Endothelial cell of umbilical vein (primary cell): ENCODE results near the gene PGAM5. TPM values are rescaled to one million over a fixed set of nuclear protein-coding genes. Genes with fewer than 3 reads are reported as not detected.
A peak's percentile ranks its signal among the peaks of the same experiment; 100 is the strongest.

ENCODE experiments used
- BruUV-seq: library from RNA; stranded (reverse); fragments of 400-500 nt; replicated peaks from 2 replicates; lab custom pipeline; 2021; lab: Mats Ljungman, UMichigan
- CTCF ChIA-PET: fragments of 300-600, 350-600 bp; sonication (Branson Sonifier 250); formaldehyde crosslinking; loops from one replicate; lab custom pipeline; 2021; ENCODE audit warnings: antibody characterized with exemption, inconsistent platforms; lab: Charles Lee
- POLR2A ChIA-PET: fragments of 300-600, 350-600 bp; sonication (Branson Sonifier 250); formaldehyde crosslinking; loops from one replicate; lab custom pipeline; 2021; ENCODE audit warnings: antibody characterized with exemption, inconsistent platforms; lab: Charles Lee
- DNase-seq: peaks from one replicate; pipeline ENCODE4 v3.0.0-alpha.2; 2011; ENCODE audit warnings: low read depth, low spot score
- FAIRE-seq: peaks from 2 replicates; lab custom pipeline; 2011; peaks lifted over from hg19 to GRCh38; lab: Jason Lieb, UNC
- H2AFZ ChIP-seq: 2 replicates; pipeline ENCODE4 v1.6.0; 2012; ENCODE audit warnings: low read depth, low read length, control low read depth, inconsistent platforms
- H3K27ac ChIP-seq: 2 replicates; pipeline ENCODE4 v1.5.1; 2011; ENCODE audit warnings: low read depth, mild to moderate bottlenecking, control low read depth, low read length, moderate library complexity; ENCODE audit not compliant: insufficient read depth
- H3K27me3 ChIP-seq, 2 experiments: 2 replicates each; pipeline versions ENCODE4 v1.6.0 to v1.6.1; 2011; ENCODE audit warnings: low read length in 2 of 2, mixed read lengths in 1 of 2; ENCODE audit not compliant: control insufficient read depth in 2 of 2, insufficient read depth in 2 of 2
- H3K36me3 ChIP-seq, 2 experiments: 2 replicates in 1 of 2; 3 replicates in 1 of 2; pipeline ENCODE4 v1.5.1; 2011; ENCODE audit warnings: low read length in 2 of 2, mild to moderate bottlenecking in 1 of 2, moderate library complexity in 1 of 2; ENCODE audit not compliant: control insufficient read depth in 2 of 2, insufficient read depth in 2 of 2; ENCODE audit errors: extremely low read depth in 1 of 2
- H3K4me1 ChIP-seq: 3 replicates; pipeline ENCODE4 v1.5.1; 2011; ENCODE audit warnings: mild to moderate bottlenecking, low read length; ENCODE audit not compliant: control insufficient read depth, insufficient read depth; ENCODE audit errors: extremely low read depth
- H3K4me2 ChIP-seq: 2 replicates; pipeline ENCODE4 v1.6.1; 2011; ENCODE audit warnings: low read length, control low read depth, mixed read lengths; ENCODE audit not compliant: insufficient read depth
- H3K4me3 ChIP-seq, 3 experiments: fragments of 200-600 bp in 1 of 3; sonication (generic), shearing (Covaris generic) in 1 of 3; replicated peaks in 1 of 3; 2 replicates each; pipeline ENCODE4 v1.5.1; 2011 to 2016; ENCODE audit warnings: control low read depth in 3 of 3, low read length in 3 of 3, mild to moderate bottlenecking in 2 of 3, inconsistent platforms in 1 of 3, low read depth in 1 of 3, moderate library complexity in 1 of 3; ENCODE audit not compliant: insufficient read depth in 1 of 3
- H3K79me2 ChIP-seq: 2 replicates; pipeline ENCODE4 v1.6.0; 2012; ENCODE audit warnings: low read length, inconsistent platforms; ENCODE audit not compliant: control insufficient read depth, insufficient read depth
- H3K9ac ChIP-seq: replicated peaks from 2 replicates; pipeline ENCODE3; 2011; ENCODE audit warnings: low read length, control low read depth; ENCODE audit not compliant: insufficient read depth; ENCODE audit errors: extremely low read depth
- H3K9me1 ChIP-seq: replicated peaks from 3 replicates; pipeline ENCODE4 v1.6.0; 2011; ENCODE audit warnings: mild to moderate bottlenecking, low read length; ENCODE audit not compliant: control insufficient read depth, insufficient read depth; ENCODE audit errors: extremely low read depth
- H3K9me3 ChIP-seq: replicated peaks from 2 replicates; pipeline ENCODE4 v1.5.1; 2012; ENCODE audit warnings: low read length, inconsistent platforms; ENCODE audit not compliant: control insufficient read depth, insufficient read depth
- H4K20me1 ChIP-seq: replicated peaks from 2 replicates; pipeline ENCODE3; 2011; ENCODE audit warnings: mild to moderate bottlenecking, low read length; ENCODE audit not compliant: control insufficient read depth, insufficient read depth; ENCODE audit errors: extremely low read depth
- CTCF ChIP-seq, 2 donors: IDR thresholded peaks; 1 replicate in 1 of 2; 2 replicates in 1 of 2; pipeline ENCODE4 v1.5.1; 2011; ENCODE audit warnings: low read length in 2 of 2, mild to moderate bottlenecking in 2 of 2, moderate library complexity in 2 of 2, control low read depth in 1 of 2, inconsistent platforms in 1 of 2, low read depth in 1 of 2; ENCODE audit not compliant: insufficient read depth in 1 of 2; ENCODE audit errors: extremely low read depth in 1 of 2
- EZH2 ChIP-seq: IDR thresholded peaks from 2 replicates; pipeline ENCODE4 v1.6.1; 2012; ENCODE audit warnings: borderline replicate concordance, low read depth, mild to moderate bottlenecking, moderate library complexity, low read length, inconsistent platforms; ENCODE audit not compliant: severe bottlenecking
- FOS ChIP-seq: IDR thresholded peaks from 2 replicates; pipeline ENCODE4 v1.6.1; 2011; ENCODE audit warnings: mild to moderate bottlenecking, low read length, moderate library complexity, borderline replicate concordance; ENCODE audit not compliant: insufficient read depth
- GATA2 ChIP-seq: IDR thresholded peaks from 2 replicates; pipeline ENCODE4 v1.7.0; 2011; ENCODE audit warnings: low read depth, mild to moderate bottlenecking, moderate library complexity, mixed read lengths, low read length; ENCODE audit not compliant: insufficient read length, insufficient read depth
- JUN ChIP-seq: IDR thresholded peaks from 2 replicates; pipeline ENCODE4 v1.6.1; 2011; ENCODE audit warnings: borderline replicate concordance, low read depth; ENCODE audit not compliant: insufficient read length, insufficient read depth
- MAX ChIP-seq: IDR thresholded peaks from 2 replicates; pipeline ENCODE4 v1.6.1; 2011; ENCODE audit not compliant: insufficient read depth, insufficient read length
- MYC ChIP-seq: IDR thresholded peaks from one replicate; pipeline ENCODE4 v1.6.1; 2011; ENCODE audit warnings: mild to moderate bottlenecking, low read depth, low read length
- POLR2A ChIP-seq: IDR thresholded peaks from 2 replicates; pipeline ENCODE4 v1.6.1; 2012; ENCODE audit warnings: low read depth, mild to moderate bottlenecking, control low read depth, low read length
- POLR2AphosphoS5 ChIP-seq: IDR thresholded peaks from 2 replicates; pipeline ENCODE4 v1.6.1; 2012; ENCODE audit warnings: low read depth, mild to moderate bottlenecking, control low read depth, low read length, moderate library complexity; ENCODE audit not compliant: insufficient read depth
- dilution Hi-C: fragments of 300-500 bp; cut with MboI; formaldehyde crosslinking; loops from one replicate; pipeline ENCODE4 v1.15.0; 2019; ENCODE audit warnings: low sequenced_read_pairs; ENCODE audit not compliant: extremely low pct_ligation_motif_present
- intact Hi-C: fragments of 100-400 bp; cut with micrococcal nuclease; formaldehyde crosslinking; loops from one replicate; pipeline ENCODE4 v1.10.0; 2022
- polyA plus RNA-seq, 4 experiments: library from polyadenylated mRNA; depleted of rRNA in 3 of 4; stranded (reverse) in 3 of 4; unstranded in 1 of 4; fragments of >200 nt; gene quantifications; 2 replicates each; pipeline versions ENCODE4 v1.2.1 to v1.2.3, GENCODE V29; 2011 to 2012; ENCODE audit warnings: missing spikeins in 1 of 4
- total RNA-seq: library from RNA; stranded (reverse); gene quantifications from 2 replicates; pipeline ENCODE4 v1.2.3, GENCODE V29; 2021

Gene PGAM5
- total and polyA plus RNA-seq, 2 donors (not counting 3 experiments of a cell fraction or from before 2014, with no cell fraction given), result 23.1 to 52.8 TPM

GRCh38 chr12:132700212-132700822, 10.3 kb upstream of the PGAM5 start:
- Histone ChIP-seq H3K4me1 (no peaks in the 10 kb centered on the region), H3K4me3 (no peak overlapping the region), H3K9me1 (no peaks in the 10 kb centered on the region), H2AFZ (no peak overlapping the region), H4K20me1 (no peaks in the 10 kb centered on the region), H3K36me3 (peaks cover 2 to 21% of the 10 kb centered on the region in 2 experiments), H3K9me3 (no peaks in the 10 kb centered on the region), H3K9ac (no peak overlapping the region), H3K27ac (no peak overlapping the region), H3K27me3 (no peaks in the 10 kb centered on the region), H3K4me2 (no peak overlapping the region), H3K79me2 (no peaks in the 10 kb centered on the region)
- CTCF ChIA-PET, result no interaction called here
- BruUV-seq, result no TSS peak
- intact Hi-C loops, result no loop called here
- dilution Hi-C loops, result no loop called here
- FAIRE-seq, result peak; percentile 56
- peak; percentile 20 for DNase-seq
- TF ChIP-seq POLR2AphosphoS5, result no peak
- no peak for TF ChIP-seq EZH2
- no peak for TF ChIP-seq CTCF (IDR thresholded peaks at IDR 0.05; ENCODE audit: extremely low read depth in 1 of 2, insufficient read depth in 1 of 2, low read depth in 1 of 2, low read length in 2 of 2)
- TF ChIP-seq JUN, result no peak
- no peak for TF ChIP-seq FOS
- TF ChIP-seq GATA2, result no peak
- no peak for TF ChIP-seq POLR2A
- TF ChIP-seq MYC, result no peak
- no peak for TF ChIP-seq MAX
- POLR2A ChIA-PET, result no interaction called here
